ENCODE data around the gene MRPS35. TPM values are rescaled to one million over a fixed set of nuclear protein-coding genes. Genes with fewer than 3 reads are reported as not detected.

The MRPS35 gene
- total RNA-seq, 4 donors from 2014 or later: 25.1 to 60.9 (median 32.9) TPM

- 16% methylated on average over 24 of the region's 24 CpGs for WGBS, 2 donors
- TF ChIP-seq CTCF (IDR thresholded peaks at IDR 0.05): no peak
- TF ChIP-seq POLR2A (IDR thresholded peaks at IDR 0.05): no peak
- intact Hi-C loops (cut with DNase I; ENCODE audit: low total_unique reads): no loop called here
- DNase-seq (ENCODE audit: low spot score in 2 of 2): peak in 1 of 2 donors; percentile 35
- peak overlapping the region; percentile 87 for H3K4me3 ChIP-seq (ENCODE audit: low read depth, poor library complexity, severe bottlenecking)
These were observed 570 bp upstream of the MRPS35 start for GRCh38 chr12:27709932-27710591.

GRCh38 chr12:27711317-27711682 lies 668 bp downstream of the MRPS35 start:
- peak overlapping the region; percentile 87 for H3K4me3 ChIP-seq (ENCODE audit: low read depth, poor library complexity, severe bottlenecking)
- TF ChIP-seq CTCF (IDR thresholded peaks at IDR 0.05): no peak
- no peak for TF ChIP-seq POLR2A (IDR thresholded peaks at IDR 0.05)
- 0 to 1% methylated on average over 11 of the region's 11 CpGs for WGBS, 2 donors
- intact Hi-C loops (cut with DNase I; ENCODE audit: low total_unique reads): no loop called here
- no peak for DNase-seq (ENCODE audit: low spot score in 2 of 2)

- TF ChIP-seq CTCF (IDR thresholded peaks at IDR 0.05): no peak
- TF ChIP-seq POLR2A (IDR thresholded peaks at IDR 0.05): no peak
- WGBS, 2 donors: 74 to 77% methylated on average over 2 of the region's 2 CpGs
- intact Hi-C loops (cut with DNase I; ENCODE audit: low total_unique reads): no loop called here
- no peak overlapping the region for H3K4me3 ChIP-seq (ENCODE audit: low read depth, poor library complexity, severe bottlenecking)
- no peak for DNase-seq (ENCODE audit: low spot score in 2 of 2)
These were observed 1.3 kb downstream of the MRPS35 start for GRCh38 chr12:27711967-27712366.

- no peak for TF ChIP-seq CTCF (IDR thresholded peaks at IDR 0.05)
- TF ChIP-seq POLR2A (IDR thresholded peaks at IDR 0.05): no peak
- no peak overlapping the region for H3K4me3 ChIP-seq (ENCODE audit: low read depth, poor library complexity, severe bottlenecking)
- intact Hi-C loops (cut with DNase I; ENCODE audit: low total_unique reads): no loop called here
- WGBS, 2 donors: 82 to 85% methylated on average over 1 of the region's 1 CpG
- DNase-seq (ENCODE audit: low spot score in 2 of 2): no peak
These were observed 12.6 kb downstream of the MRPS35 start for GRCh38 chr12:27723212-27723611.

- no peak overlapping the region for H3K4me3 ChIP-seq (ENCODE audit: low read depth, poor library complexity, severe bottlenecking)
- no peak for DNase-seq (ENCODE audit: low spot score in 2 of 2)
- intact Hi-C loops (cut with DNase I; ENCODE audit: low total_unique reads): loop anchor here (10.0 kb wide), 2 partner anchors 95 to 215 kb away; no protein-coding TSS in a partner anchor
- 92 to 97% methylated on average over 4 of the region's 4 CpGs for WGBS, 2 donors
- TF ChIP-seq POLR2A (IDR thresholded peaks at IDR 0.05) (no peak), CTCF (IDR thresholded peaks at IDR 0.05) (no peak)
These were observed 19.5 kb downstream of the MRPS35 start for GRCh38 chr12:27730097-27730588.

GRCh38 chr12:27732281-27732680 lies 21.6 kb downstream of the MRPS35 start:
- 67 to 72% methylated on average over 2 of the region's 2 CpGs for WGBS, 2 donors
- intact Hi-C loops (cut with DNase I; ENCODE audit: low total_unique reads): loop anchor here (10.0 kb wide), 2 partner anchors 93 to 213 kb away; no protein-coding TSS in a partner anchor
- H3K4me3 ChIP-seq (ENCODE audit: low read depth, poor library complexity, severe bottlenecking): no peak overlapping the region
- DNase-seq (ENCODE audit: low spot score in 2 of 2): no peak
- no peak for TF ChIP-seq CTCF (IDR thresholded peaks at IDR 0.05)
- no peak for TF ChIP-seq POLR2A (IDR thresholded peaks at IDR 0.05)
